ENCODE results near the gene DNAJB4.

DNAJB4 gene

GRCh38 chr1:77970192-77970591 is 34.5 kb upstream of the DNAJB4 start:
- no peak for DNase-seq (ENCODE audit: insufficient read length, low spot score)
- no peak for TF ChIP-seq CTCF (IDR thresholded peaks at IDR 0.05; ENCODE audit: insufficient read depth, missing control alignments)
- no peak for FAIRE-seq

DNA sequence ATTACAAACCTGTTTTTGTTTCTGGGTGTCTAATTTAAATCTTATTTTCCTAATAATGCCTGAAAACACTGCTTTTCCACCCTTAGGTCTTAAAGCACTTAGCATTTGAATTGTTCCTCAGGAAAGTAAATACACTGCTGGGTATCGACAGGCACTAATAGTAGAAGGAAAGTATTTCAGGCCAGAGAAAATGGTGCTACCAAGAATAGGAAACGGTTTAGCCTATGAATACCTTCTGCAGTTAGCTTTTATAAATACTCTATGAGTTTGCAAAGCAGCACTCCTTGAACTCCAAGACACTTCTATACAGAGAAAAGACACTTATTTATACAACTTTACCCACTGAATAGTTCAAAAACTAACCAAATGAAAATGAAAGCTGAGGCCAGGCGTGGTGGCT is 32.7 kb upstream of the DNAJB4 start:
- no peak for DNase-seq (ENCODE audit: insufficient read length, low spot score)
- FAIRE-seq = no peak
- TF ChIP-seq CTCF (IDR thresholded peaks at IDR 0.05; ENCODE audit: insufficient read depth, missing control alignments) = no peak

- DNase-seq (ENCODE audit: insufficient read length, low spot score) = no peak
- no peak for TF ChIP-seq CTCF (IDR thresholded peaks at IDR 0.05; ENCODE audit: insufficient read depth, missing control alignments)
Observed at GRCh38 chr1:77975386-77975785, 29.4 kb upstream of the DNAJB4 start.

DNA sequence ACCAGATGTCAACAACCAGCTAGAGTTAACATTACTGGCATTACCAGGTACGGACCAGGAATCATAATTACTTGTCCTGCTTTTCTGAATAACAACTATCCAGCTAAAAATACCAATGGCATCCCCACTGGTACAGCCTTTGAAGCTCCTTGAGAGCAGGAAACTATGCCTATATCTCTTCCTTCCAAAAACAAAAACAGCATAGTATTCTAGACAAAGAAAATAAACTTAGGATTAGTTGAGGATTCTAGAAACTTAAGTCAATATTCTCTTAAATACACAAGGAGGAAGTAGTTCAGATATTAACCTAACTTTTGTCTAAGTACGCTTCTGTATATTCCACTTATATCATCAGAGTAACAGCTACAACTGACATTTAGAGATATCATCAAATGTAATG is 28.8 kb upstream of the DNAJB4 start:
- FAIRE-seq (no peak), DNase-seq (ENCODE audit: insufficient read length, low spot score) (no peak)
- no peak for TF ChIP-seq CTCF (IDR thresholded peaks at IDR 0.05; ENCODE audit: insufficient read depth, missing control alignments)

More at GRCh38 chr1:77975386-77975785, 29.4 kb upstream of the DNAJB4 start:
- no peak for FAIRE-seq

GRCh38 chr1:77976433-77977076 is 28.2 kb upstream of the DNAJB4 start:
- no peak for TF ChIP-seq CTCF (IDR thresholded peaks at IDR 0.05; ENCODE audit: insufficient read depth, missing control alignments)
- DNase-seq (ENCODE audit: insufficient read length, low spot score) (no peak), FAIRE-seq (no peak)

DNA sequence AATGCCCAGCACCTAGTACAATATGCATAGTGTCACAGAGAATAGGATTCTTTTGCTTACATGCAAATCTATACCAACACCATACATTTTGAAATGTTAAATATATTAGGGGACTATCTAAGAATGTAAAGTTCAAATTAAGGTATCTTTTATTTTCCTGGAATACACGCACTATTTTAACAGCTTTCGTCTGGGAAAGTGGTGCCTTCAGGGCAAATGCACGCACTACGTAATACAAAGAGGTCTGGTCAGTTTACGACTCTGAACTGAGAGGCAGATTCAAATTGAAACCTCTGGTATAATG is 26.8 kb upstream of the DNAJB4 start:
- FAIRE-seq (no peak), DNase-seq (ENCODE audit: insufficient read length, low spot score) (no peak)
- TF ChIP-seq CTCF (IDR thresholded peaks at IDR 0.05; ENCODE audit: insufficient read depth, missing control alignments) = no peak

DNA sequence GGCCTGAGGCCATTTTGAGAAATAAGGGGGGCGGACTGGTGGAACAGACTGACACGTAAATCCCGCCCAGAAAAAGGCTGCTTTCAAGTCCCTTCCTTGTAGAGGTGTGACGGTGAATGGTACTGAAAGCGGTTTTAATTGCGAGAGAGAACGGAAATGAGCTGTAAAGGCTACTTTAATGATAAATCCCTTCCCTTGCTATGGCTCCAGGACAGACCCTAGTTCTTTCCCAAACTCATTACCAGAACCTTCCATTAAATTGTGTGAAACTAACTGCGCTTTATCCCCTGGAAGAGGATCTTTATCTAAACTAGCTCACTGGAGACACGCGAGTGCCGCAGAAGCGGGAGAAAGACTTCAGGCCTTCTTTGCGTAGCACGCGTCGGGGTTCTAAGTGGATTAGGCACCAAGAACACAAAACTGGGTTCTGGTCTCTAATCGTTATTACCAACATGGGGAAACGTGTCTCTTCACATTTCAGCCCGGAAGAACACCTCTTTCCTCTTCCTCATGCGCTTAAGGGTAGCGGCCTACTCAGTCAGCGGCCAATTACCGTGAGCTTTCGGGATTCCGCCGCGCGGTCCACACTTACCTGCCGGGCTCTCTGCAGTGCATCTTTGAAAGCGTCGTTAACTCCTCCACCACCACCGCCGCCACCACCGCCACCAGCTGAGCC is 26.3 kb upstream of the DNAJB4 start:
- no peak for TF ChIP-seq CTCF (IDR thresholded peaks at IDR 0.05; ENCODE audit: insufficient read depth, missing control alignments)
- FAIRE-seq (no peak), DNase-seq (ENCODE audit: insufficient read length, low spot score) (no peak)

Data from D721Med (cell line).